HepG2 (cell line): ENCODE data around the gene RIPOR1. TPM values are rescaled to one million over a fixed set of nuclear protein-coding genes. Genes with fewer than 3 reads are reported as not detected.

Source experiments
- PHF5A ChIP-seq: IDR thresholded peaks from one replicate; pipeline ENCODE4 v1.6.1; 2018; ENCODE audit warnings: low read depth, missing genetic modification reagents; ENCODE audit not compliant: unreplicated experiment
- SRSF1 ChIP-seq: fragments of 200-400 bp; formaldehyde crosslinking; optimal IDR thresholded peaks from 2 replicates; pipeline ENCODE3; 2017; ENCODE audit warnings: mild to moderate bottlenecking, low read depth, low read length, moderate library complexity
- ZMAT3 ChIP-seq: sonication (generic); formaldehyde crosslinking; conservative IDR thresholded peaks from 2 replicates; pipeline ENCODE4 v1.7.0; 2021; ENCODE audit warnings: missing genetic modification reagents
- ZNF317 ChIP-seq: sonication (generic); formaldehyde crosslinking; IDR thresholded peaks from 2 replicates; pipeline ENCODE4 v1.5.0; 2020; ENCODE audit warnings: mild to moderate bottlenecking, missing genetic modification reagents
- ZNF496 ChIP-seq: sonication (generic); formaldehyde crosslinking; IDR thresholded peaks from 2 replicates; pipeline ENCODE4 v1.8.1; 2023; ENCODE audit warnings: mild to moderate bottlenecking, moderate library complexity, missing genetic modification reagents; ENCODE audit not compliant: insufficient replicate concordance
- ZNF777 ChIP-seq: sonication (generic); formaldehyde crosslinking; IDR thresholded peaks from 2 replicates; pipeline ENCODE4 v1.4.0; 2020; ENCODE audit warnings: missing genetic modification reagents
- ZNF790 ChIP-seq: sonication (generic); formaldehyde crosslinking; IDR thresholded peaks from 2 replicates; pipeline ENCODE4 v1.8.0; 2022; ENCODE audit warnings: missing genetic modification reagents, mild to moderate bottlenecking, borderline replicate concordance
- ZSCAN30 ChIP-seq: sonication (generic); formaldehyde crosslinking; IDR thresholded peaks from 2 replicates; pipeline ENCODE4 v1.5.0; 2020; ENCODE audit warnings: mild to moderate bottlenecking, missing genetic modification reagents
- polyA plus RNA-seq, 8 experiments: library from polyadenylated mRNA; depleted of rRNA in 3 of 8; stranded (reverse) in 7 of 8; unstranded in 1 of 8; fragments of >200 nt; fragmentation: Illumina TruSeq in 4 of 8; extraction: Trizol in 4 of 8; gene quantifications; 2 replicates each; pipeline versions ENCODE4 v1.2.1 to v1.2.3, GENCODE V29; 2011 to 2016; ENCODE audit warnings: low read depth in 4 of 8, missing spikeins in 1 of 8, mixed read lengths in 1 of 8; ENCODE audit not compliant: insufficient read depth in 1 of 8
- total RNA-seq, 5 experiments: library from RNA; depleted of rRNA; stranded (reverse); fragments of >200 nt; fragmentation: Illumina TruSeq; extraction: Trizol; gene quantifications; 2 replicates each; pipeline ENCODE4 v1.2.3, GENCODE V29; 2016; ENCODE audit warnings: low read depth in 1 of 5
- TF ChIP-seq, protein P1 (sequence below): sonication (generic); formaldehyde crosslinking; IDR thresholded peaks from 2 replicates; pipeline ENCODE4 v1.4.0; 2020; ENCODE audit warnings: mild to moderate bottlenecking, low read depth, missing genetic modification reagents
- TF ChIP-seq, protein P2 (sequence below): sonication (generic); formaldehyde crosslinking; IDR thresholded peaks from 2 replicates; pipeline ENCODE4 v1.5.1; 2020; ENCODE audit warnings: missing genetic modification reagents, mild to moderate bottlenecking, borderline replicate concordance
- TF ChIP-seq, protein P3 (sequence below): fragments of 450-650 bp; IDR thresholded peaks from 2 replicates; pipeline ENCODE4 v1.6.1; 2016
- TF ChIP-seq, protein P4 (sequence below): sonication (generic); formaldehyde crosslinking; IDR thresholded peaks from 2 replicates; pipeline ENCODE4 v1.5.0; 2020; ENCODE audit warnings: mild to moderate bottlenecking, missing genetic modification reagents
- TF ChIP-seq, protein P5 (sequence below): sonication (generic); formaldehyde crosslinking; IDR thresholded peaks from 2 replicates; pipeline ENCODE4 v1.4.0; 2020; ENCODE audit warnings: missing genetic modification reagents
- TF ChIP-seq, protein P6 (sequence below), 2 experiments: IDR thresholded peaks; 2 replicates each; pipeline ENCODE4 v1.6.1; 2011 to 2012; ENCODE audit warnings: low read length in 2 of 2, borderline replicate concordance in 1 of 2, low read depth in 1 of 2, mild to moderate bottlenecking in 1 of 2, moderate library complexity in 1 of 2

Gene RIPOR1
- total and polyA plus RNA-seq, 2 of the 13 experiments (the other 11 are each of a cell fraction or from before 2014, with no cell fraction given): 4.6 to 8.1 TPM

DNA sequence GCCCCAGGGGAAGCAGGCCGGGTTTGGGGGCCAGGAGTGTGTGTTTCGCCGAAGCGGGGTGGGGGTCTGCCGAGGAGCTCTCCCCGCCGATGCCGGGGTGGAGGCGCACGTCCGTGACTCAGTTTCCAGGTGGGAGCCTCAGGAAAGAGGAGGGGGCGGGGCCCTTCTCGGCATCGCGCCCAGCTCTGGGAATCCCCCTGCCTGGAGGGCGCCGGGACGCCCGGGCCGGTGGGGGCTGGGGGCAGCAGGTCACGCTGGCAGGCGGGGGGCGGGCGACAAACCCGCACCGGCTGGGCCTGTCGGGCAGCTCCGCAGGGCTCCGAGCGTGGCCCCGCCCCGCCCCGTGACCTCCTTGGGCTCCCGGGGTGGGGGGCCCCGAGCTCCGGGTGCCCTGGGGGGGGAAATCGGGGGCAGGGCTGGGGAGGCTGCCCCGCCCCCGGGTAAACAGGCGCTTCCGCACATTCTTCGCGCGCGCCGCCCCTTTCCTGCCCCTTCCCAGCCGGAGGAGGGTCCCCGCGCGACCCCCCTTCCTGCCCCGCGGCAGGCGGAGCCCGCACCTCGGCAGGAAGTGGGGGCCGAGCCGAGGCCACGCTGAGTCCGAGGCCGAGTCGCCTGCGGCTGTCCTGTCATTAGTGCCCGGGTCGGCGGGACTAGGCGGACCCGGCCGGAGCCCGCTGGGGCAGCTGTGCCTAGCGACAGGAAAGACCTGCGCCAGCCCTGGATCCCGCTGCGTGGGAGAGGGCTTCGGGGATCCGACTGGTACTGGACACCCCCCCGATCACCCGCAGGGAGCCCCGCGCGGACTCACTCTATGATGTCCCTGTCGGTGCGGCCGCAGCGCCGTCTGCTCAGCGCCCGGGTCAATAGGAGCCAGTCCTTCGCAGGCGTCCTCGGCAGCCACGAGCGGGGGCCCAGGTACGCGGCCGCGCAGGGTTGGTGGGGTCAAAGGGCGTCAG lies 9.3 kb downstream of the RIPOR1 start (continued):
- no peak for TF ChIP-seq ZMAT3 (CRISPR knock-in tag)
- TF ChIP-seq ZNF317 (CRISPR knock-in tag): no peak
- TF ChIP-seq, protein P1, sequence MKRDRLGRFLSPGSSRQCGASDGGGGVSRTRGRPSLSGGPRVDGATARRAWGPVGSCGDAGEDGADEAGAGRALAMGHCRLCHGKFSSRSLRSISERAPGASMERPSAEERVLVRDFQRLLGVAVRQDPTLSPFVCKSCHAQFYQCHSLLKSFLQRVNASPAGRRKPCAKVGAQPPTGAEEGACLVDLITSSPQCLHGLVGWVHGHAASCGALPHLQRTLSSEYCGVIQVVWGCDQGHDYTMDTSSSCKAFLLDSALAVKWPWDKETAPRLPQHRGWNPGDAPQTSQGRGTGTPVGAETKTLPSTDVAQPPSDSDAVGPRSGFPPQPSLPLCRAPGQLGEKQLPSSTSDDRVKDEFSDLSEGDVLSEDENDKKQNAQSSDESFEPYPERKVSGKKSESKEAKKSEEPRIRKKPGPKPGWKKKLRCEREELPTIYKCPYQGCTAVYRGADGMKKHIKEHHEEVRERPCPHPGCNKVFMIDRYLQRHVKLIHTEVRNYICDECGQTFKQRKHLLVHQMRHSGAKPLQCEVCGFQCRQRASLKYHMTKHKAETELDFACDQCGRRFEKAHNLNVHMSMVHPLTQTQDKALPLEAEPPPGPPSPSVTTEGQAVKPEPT: no peak; the same call in 1 of the 2 replicates
- TF ChIP-seq PHF5A (CRISPR knock-in tag): no peak
- TF ChIP-seq, protein P2, sequence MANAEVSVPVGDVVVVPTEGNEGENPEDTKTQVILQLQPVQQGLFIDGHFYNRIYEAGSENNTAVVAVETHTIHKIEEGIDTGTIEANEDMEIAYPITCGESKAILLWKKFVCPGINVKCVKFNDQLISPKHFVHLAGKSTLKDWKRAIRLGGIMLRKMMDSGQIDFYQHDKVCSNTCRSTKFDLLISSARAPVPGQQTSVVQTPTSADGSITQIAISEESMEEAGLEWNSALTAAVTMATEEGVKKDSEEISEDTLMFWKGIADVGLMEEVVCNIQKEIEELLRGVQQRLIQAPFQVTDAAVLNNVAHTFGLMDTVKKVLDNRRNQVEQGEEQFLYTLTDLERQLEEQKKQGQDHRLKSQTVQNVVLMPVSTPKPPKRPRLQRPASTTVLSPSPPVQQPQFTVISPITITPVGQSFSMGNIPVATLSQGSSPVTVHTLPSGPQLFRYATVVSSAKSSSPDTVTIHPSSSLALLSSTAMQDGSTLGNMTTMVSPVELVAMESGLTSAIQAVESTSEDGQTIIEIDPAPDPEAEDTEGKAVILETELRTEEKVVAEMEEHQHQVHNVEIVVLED: no peak
- TF ChIP-seq ZNF790 (CRISPR knock-in tag): no peak
- TF ChIP-seq ZNF496: no peak
- TF ChIP-seq, protein P3, sequence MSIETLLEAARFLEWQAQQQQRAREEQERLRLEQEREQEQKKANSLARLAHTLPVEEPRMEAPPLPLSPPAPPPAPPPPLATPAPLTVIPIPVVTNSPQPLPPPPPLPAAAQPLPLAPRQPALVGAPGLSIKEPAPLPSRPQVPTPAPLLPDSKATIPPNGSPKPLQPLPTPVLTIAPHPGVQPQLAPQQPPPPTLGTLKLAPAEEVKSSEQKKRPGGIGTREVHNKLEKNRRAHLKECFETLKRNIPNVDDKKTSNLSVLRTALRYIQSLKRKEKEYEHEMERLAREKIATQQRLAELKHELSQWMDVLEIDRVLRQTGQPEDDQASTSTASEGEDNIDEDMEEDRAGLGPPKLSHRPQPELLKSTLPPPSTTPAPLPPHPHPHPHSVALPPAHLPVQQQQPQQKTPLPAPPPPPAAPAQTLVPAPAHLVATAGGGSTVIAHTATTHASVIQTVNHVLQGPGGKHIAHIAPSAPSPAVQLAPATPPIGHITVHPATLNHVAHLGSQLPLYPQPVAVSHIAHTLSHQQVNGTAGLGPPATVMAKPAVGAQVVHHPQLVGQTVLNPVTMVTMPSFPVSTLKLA: no peak
- TF ChIP-seq, protein P4, sequence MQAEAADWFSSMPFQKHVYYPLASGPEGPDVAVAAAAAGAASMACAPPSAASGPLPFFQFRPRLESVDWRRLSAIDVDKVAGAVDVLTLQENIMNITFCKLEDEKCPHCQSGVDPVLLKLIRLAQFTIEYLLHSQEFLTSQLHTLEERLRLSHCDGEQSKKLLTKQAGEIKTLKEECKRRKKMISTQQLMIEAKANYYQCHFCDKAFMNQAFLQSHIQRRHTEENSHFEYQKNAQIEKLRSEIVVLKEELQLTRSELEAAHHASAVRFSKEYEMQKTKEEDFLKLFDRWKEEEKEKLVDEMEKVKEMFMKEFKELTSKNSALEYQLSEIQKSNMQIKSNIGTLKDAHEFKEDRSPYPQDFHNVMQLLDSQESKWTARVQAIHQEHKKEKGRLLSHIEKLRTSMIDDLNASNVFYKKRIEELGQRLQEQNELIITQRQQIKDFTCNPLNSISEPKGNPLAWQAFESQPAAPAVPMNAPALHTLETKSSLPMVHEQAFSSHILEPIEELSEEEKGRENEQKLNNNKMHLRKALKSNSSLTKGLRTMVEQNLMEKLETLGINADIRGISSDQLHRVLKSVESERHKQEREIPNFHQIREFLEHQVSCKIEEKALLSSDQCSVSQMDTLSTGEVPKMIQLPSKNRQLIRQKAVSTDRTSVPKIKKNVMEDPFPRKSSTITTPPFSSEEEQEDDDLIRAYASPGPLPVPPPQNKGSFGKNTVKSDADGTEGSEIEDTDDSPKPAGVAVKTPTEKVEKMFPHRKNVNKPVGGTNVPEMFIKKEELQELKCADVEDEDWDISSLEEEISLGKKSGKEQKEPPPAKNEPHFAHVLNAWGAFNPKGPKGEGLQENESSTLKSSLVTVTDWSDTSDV (CRISPR knock-in tag): no peak
- no peak for TF ChIP-seq ZSCAN30 (CRISPR knock-in tag)
- TF ChIP-seq, protein P5, sequence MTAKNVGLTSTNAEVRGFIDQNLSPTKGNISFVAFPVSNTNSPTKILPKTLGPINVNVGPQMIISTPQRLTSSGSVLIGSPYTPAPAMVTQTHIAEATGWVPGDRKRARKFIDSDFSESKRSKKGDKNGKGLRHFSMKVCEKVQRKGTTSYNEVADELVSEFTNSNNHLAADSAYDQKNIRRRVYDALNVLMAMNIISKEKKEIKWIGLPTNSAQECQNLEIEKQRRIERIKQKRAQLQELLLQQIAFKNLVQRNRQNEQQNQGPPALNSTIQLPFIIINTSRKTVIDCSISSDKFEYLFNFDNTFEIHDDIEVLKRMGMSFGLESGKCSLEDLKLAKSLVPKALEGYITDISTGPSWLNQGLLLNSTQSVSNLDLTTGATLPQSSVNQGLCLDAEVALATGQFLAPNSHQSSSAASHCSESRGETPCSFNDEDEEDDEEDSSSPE (CRISPR knock-in tag): peak; percentile 33; the same call in 1 of the 2 replicates
- TF ChIP-seq, protein P6, sequence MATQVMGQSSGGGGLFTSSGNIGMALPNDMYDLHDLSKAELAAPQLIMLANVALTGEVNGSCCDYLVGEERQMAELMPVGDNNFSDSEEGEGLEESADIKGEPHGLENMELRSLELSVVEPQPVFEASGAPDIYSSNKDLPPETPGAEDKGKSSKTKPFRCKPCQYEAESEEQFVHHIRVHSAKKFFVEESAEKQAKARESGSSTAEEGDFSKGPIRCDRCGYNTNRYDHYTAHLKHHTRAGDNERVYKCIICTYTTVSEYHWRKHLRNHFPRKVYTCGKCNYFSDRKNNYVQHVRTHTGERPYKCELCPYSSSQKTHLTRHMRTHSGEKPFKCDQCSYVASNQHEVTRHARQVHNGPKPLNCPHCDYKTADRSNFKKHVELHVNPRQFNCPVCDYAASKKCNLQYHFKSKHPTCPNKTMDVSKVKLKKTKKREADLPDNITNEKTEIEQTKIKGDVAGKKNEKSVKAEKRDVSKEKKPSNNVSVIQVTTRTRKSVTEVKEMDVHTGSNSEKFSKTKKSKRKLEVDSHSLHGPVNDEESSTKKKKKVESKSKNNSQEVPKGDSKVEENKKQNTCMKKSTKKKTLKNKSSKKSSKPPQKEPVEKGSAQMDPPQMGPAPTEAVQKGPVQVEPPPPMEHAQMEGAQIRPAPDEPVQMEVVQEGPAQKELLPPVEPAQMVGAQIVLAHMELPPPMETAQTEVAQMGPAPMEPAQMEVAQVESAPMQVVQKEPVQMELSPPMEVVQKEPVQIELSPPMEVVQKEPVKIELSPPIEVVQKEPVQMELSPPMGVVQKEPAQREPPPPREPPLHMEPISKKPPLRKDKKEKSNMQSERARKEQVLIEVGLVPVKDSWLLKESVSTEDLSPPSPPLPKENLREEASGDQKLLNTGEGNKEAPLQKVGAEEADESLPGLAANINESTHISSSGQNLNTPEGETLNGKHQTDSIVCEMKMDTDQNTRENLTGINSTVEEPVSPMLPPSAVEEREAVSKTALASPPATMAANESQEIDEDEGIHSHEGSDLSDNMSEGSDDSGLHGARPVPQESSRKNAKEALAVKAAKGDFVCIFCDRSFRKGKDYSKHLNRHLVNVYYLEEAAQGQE (IDR thresholded peaks at IDR 0.05; ENCODE audit: borderline replicate concordance in 1 of 2, low read depth in 1 of 2, low read length in 2 of 2): no peak
- peak; percentile 56; the same call in 1 of the 2 replicates for TF ChIP-seq ZNF777
- peak; percentile 44 for TF ChIP-seq SRSF1
